IMR-90 (cell line): ENCODE data around the gene TM7SF2.

Experiments
- BHLHE40 ChIP-seq: fragments of 150-350 bp; IDR thresholded peaks from 2 replicates; pipeline ENCODE4 v1.6.1; 2016; ENCODE audit warnings: mild to moderate bottlenecking, low read depth, low read length
- CHD1 ChIP-seq: IDR thresholded peaks from 2 replicates; pipeline ENCODE4 v1.6.1; 2012; ENCODE audit warnings: low read depth, low read length, improper control_type of control experiment
- MXI1 ChIP-seq: IDR thresholded peaks from 2 replicates; pipeline ENCODE4 v1.6.1; 2012; ENCODE audit warnings: low read depth, mild to moderate bottlenecking, low read length, moderate library complexity, borderline replicate concordance
- POLR2A ChIP-seq: IDR thresholded peaks from 2 replicates; pipeline ENCODE4 v1.6.1; 2012; ENCODE audit warnings: mild to moderate bottlenecking, low read depth, low read length
- RAD21 ChIP-seq: IDR thresholded peaks from 2 replicates; pipeline ENCODE4 v1.6.1; 2012; ENCODE audit warnings: low read length, improper control_type of control experiment
- RCOR1 ChIP-seq: IDR thresholded peaks from 2 replicates; pipeline ENCODE4 v1.6.1; 2012; ENCODE audit warnings: mild to moderate bottlenecking, low read length, improper control_type of control experiment; ENCODE audit not compliant: insufficient replicate concordance
- RFX5 ChIP-seq: IDR thresholded peaks from 2 replicates; pipeline ENCODE4 v1.8.0; 2012; ENCODE audit warnings: low read depth, mild to moderate bottlenecking, low read length, moderate library complexity
- SMC3 ChIP-seq: fragments of 150-350 bp; IDR thresholded peaks from 2 replicates; pipeline ENCODE4 v1.6.1; 2016; ENCODE audit warnings: low read depth, mild to moderate bottlenecking, antibody characterized with exemption, low read length, moderate library complexity
- TF ChIP-seq, protein P1 (sequence below): conservative IDR thresholded peaks from 2 replicates; pipeline ENCODE4 v1.5.1; 2012; ENCODE audit warnings: mild to moderate bottlenecking, low read depth, low read length, improper control_type of control experiment

- TF ChIP-seq, protein P1, sequence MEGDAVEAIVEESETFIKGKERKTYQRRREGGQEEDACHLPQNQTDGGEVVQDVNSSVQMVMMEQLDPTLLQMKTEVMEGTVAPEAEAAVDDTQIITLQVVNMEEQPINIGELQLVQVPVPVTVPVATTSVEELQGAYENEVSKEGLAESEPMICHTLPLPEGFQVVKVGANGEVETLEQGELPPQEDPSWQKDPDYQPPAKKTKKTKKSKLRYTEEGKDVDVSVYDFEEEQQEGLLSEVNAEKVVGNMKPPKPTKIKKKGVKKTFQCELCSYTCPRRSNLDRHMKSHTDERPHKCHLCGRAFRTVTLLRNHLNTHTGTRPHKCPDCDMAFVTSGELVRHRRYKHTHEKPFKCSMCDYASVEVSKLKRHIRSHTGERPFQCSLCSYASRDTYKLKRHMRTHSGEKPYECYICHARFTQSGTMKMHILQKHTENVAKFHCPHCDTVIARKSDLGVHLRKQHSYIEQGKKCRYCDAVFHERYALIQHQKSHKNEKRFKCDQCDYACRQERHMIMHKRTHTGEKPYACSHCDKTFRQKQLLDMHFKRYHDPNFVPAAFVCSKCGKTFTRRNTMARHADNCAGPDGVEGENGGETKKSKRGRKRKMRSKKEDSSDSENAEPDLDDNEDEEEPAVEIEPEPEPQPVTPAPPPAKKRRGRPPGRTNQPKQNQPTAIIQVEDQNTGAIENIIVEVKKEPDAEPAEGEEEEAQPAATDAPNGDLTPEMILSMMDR, result no peak
- no peak for TF ChIP-seq CHD1
- TF ChIP-seq SMC3, result no peak
- no peak for TF ChIP-seq BHLHE40
- TF ChIP-seq MXI1, result no peak
- TF ChIP-seq POLR2A, result no peak
- no peak for TF ChIP-seq RAD21
- no peak for TF ChIP-seq RCOR1
- TF ChIP-seq RFX5, result no peak
Observed at GRCh38 chr11:65127473-65128181, 16.0 kb downstream of the TM7SF2 start.
